OCI-LY1 (cell line): ENCODE data around the gene CRACDL.

Experiments used
- H2AFZ ChIP-seq: fragments of 200-600 bp; sonication (generic), shearing (Covaris generic); 2 replicates; pipeline ENCODE4 v1.6.0; 2014; ENCODE audit warnings: antibody characterized with exemption, mild to moderate bottlenecking, low read length
- H3F3A ChIP-seq: fragments of 200-600 bp; sonication (generic), shearing (Covaris generic); 2 replicates; pipeline ENCODE4 v1.6.0; 2014; ENCODE audit warnings: mild to moderate bottlenecking, antibody characterized with exemption, low read length, moderate library complexity; ENCODE audit not compliant: insufficient read depth
- H3K27ac ChIP-seq: fragments of 200-600 bp; sonication (generic); 2 replicates; pipeline ENCODE4 v1.5.1; 2014; ENCODE audit warnings: low read length, mixed run types, mild to moderate bottlenecking, low read depth; ENCODE audit not compliant: poor library complexity, severe bottlenecking
- H3K27me3 ChIP-seq: fragments of 200-600 bp; sonication (generic); 2 replicates; pipeline ENCODE4 v1.6.0; 2014; ENCODE audit warnings: antibody characterized with exemption, mild to moderate bottlenecking, low read length, moderate library complexity; ENCODE audit not compliant: insufficient read depth
- H3K36me3 ChIP-seq: fragments of 200-600 bp; sonication (generic); 2 replicates; pipeline ENCODE4 v1.6.1; 2014; ENCODE audit warnings: mild to moderate bottlenecking, antibody characterized with exemption, low read length, moderate library complexity, mixed read lengths; ENCODE audit not compliant: insufficient read depth
- H3K4me1 ChIP-seq: fragments of 200-600 bp; sonication (generic); 2 replicates; pipeline ENCODE4 v1.5.1; 2014; ENCODE audit warnings: mild to moderate bottlenecking, low read length, moderate library complexity; ENCODE audit not compliant: insufficient read depth, severe bottlenecking
- H3K4me2 ChIP-seq: fragments of 200-600 bp; sonication (generic), shearing (Covaris generic); 2 replicates; pipeline ENCODE4 v1.6.1; 2014; ENCODE audit warnings: low read length
- H3K4me3 ChIP-seq: fragments of 200-600 bp; sonication (generic); 2 replicates; pipeline ENCODE4 v1.5.1; 2014; ENCODE audit warnings: low read length, low read depth, mild to moderate bottlenecking, mixed read lengths; ENCODE audit not compliant: poor library complexity, severe bottlenecking
- H3K79me2 ChIP-seq: fragments of 200-600 bp; shearing (Covaris generic); 2 replicates; pipeline ENCODE4 v1.6.1; 2016; ENCODE audit warnings: mixed run types, low read length, mixed read lengths; ENCODE audit not compliant: insufficient read depth
- H3K9ac ChIP-seq: fragments of 200-600 bp; sonication (generic), shearing (Covaris generic); 2 replicates; pipeline ENCODE4 v1.6.1; 2014; ENCODE audit warnings: mild to moderate bottlenecking, low read length, mixed read lengths
- H3K9me2 ChIP-seq: fragments of 200-600 bp; sonication (generic), shearing (Covaris generic); 2 replicates; pipeline ENCODE4 v1.6.1; 2014; ENCODE audit warnings: low read depth, mild to moderate bottlenecking, low read length, mixed read lengths
- H3K9me3 ChIP-seq: fragments of 200-600 bp; shearing (Covaris generic); 2 replicates; pipeline ENCODE4 v1.6.1; 2014; ENCODE audit warnings: low read length, mixed read lengths
- H4K20me1 ChIP-seq: fragments of 200-600 bp; sonication (generic), shearing (Covaris generic); 2 replicates; pipeline ENCODE4 v1.6.0; 2016; ENCODE audit warnings: mild to moderate bottlenecking, low read length; ENCODE audit not compliant: insufficient read depth
- EZH2 ChIP-seq: fragments of 200-600 bp; sonication (generic), shearing (Covaris generic); IDR thresholded peaks from 2 replicates; pipeline ENCODE4 v1.8.0; 2017; ENCODE audit warnings: borderline replicate concordance, mixed run types, mild to moderate bottlenecking, antibody characterized with exemption, low read length, moderate library complexity, mixed read lengths
- TF ChIP-seq, protein P1 (sequence below): fragments of 200-600 bp; sonication (generic), shearing (Covaris generic); IDR thresholded peaks from 2 replicates; pipeline ENCODE4 v1.5.1; 2017; ENCODE audit warnings: mild to moderate bottlenecking, antibody characterized with exemption, low read length, moderate library complexity, mixed read lengths

Gene CRACDL

DNA sequence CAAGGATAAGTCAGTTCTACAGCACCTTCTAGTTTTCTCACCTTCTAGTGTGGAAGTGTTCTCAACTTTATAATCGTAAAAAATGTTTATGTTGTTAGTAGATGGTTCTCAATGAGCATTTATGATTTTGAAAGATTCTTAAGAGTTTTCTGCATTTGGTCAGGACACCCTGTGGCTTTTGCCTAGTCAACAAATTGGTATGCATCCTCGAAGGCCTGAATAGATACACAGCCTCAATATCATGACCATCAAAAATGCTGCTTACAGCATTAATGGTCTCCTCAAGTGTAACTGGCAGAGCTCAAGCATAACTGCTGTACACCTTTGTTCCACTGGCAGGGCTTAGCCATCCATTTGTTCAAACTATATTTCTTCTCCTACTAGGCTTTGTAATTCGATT, 96.7 kb downstream of the CRACDL start:
- Histone ChIP-seq H3K27ac (no peak overlapping the region), H3K9me2 (no peaks in the 10 kb centered on the region), H3K4me3 (no peak overlapping the region), H3K79me2 (no peaks in the 10 kb centered on the region), H3K36me3 (no peaks in the 10 kb centered on the region), H3K4me1 (no peaks in the 10 kb centered on the region), H4K20me1 (no peaks in the 10 kb centered on the region), H3K27me3 (no peaks in the 10 kb centered on the region), H3K9ac (no peak overlapping the region), H3K9me3 (no peaks in the 10 kb centered on the region), H2AFZ (no peak overlapping the region), H3F3A (no peaks in the 10 kb centered on the region), H3K4me2 (no peak overlapping the region)
- TF ChIP-seq EZH2, result no peak
- TF ChIP-seq, protein P1, sequence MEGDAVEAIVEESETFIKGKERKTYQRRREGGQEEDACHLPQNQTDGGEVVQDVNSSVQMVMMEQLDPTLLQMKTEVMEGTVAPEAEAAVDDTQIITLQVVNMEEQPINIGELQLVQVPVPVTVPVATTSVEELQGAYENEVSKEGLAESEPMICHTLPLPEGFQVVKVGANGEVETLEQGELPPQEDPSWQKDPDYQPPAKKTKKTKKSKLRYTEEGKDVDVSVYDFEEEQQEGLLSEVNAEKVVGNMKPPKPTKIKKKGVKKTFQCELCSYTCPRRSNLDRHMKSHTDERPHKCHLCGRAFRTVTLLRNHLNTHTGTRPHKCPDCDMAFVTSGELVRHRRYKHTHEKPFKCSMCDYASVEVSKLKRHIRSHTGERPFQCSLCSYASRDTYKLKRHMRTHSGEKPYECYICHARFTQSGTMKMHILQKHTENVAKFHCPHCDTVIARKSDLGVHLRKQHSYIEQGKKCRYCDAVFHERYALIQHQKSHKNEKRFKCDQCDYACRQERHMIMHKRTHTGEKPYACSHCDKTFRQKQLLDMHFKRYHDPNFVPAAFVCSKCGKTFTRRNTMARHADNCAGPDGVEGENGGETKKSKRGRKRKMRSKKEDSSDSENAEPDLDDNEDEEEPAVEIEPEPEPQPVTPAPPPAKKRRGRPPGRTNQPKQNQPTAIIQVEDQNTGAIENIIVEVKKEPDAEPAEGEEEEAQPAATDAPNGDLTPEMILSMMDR, result no peak

GRCh38 chr2:98835831-98836385, 100.1 kb downstream of the CRACDL start:
- Histone ChIP-seq H3K9me2 (no peaks in the 10 kb centered on the region), H4K20me1 (no peaks in the 10 kb centered on the region), H3K4me1 (no peaks in the 10 kb centered on the region), H3K9me3 (no peaks in the 10 kb centered on the region), H3F3A (no peaks in the 10 kb centered on the region), H3K36me3 (no peaks in the 10 kb centered on the region), H2AFZ (no peak overlapping the region), H3K9ac (no peak overlapping the region), H3K79me2 (no peaks in the 10 kb centered on the region), H3K27me3 (no peaks in the 10 kb centered on the region), H3K4me2 (no peak overlapping the region), H3K4me3 (no peak overlapping the region), H3K27ac (no peak overlapping the region)
- TF ChIP-seq, protein P1, result no peak
- TF ChIP-seq EZH2, result no peak

DNA sequence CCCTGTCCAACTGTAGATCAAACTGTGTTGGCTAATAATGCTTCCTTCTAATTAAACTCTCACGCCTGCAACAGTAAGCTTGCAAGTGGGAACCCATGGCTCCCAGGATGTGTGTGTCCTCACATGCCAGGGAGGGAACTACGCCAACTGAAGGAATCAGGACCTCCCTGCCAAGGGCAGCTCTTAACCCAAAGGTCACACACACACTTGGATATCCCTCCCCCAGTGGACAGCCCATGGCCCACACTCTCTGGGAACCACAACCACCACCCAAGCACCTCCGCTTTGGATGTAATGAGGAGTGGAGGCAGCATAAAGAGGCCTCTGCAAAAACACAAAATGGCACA, 102.1 kb downstream of the CRACDL start:
- Histone ChIP-seq H3K27ac (no peak overlapping the region), H3K9ac (no peak overlapping the region), H3K4me3 (no peak overlapping the region), H3K36me3 (no peaks in the 10 kb centered on the region), H3K4me2 (no peak overlapping the region), H3K27me3 (no peaks in the 10 kb centered on the region; the same call in 1 of the 2 replicates), H3F3A (no peaks in the 10 kb centered on the region), H3K4me1 (no peaks in the 10 kb centered on the region), H3K9me3 (no peaks in the 10 kb centered on the region), H4K20me1 (no peaks in the 10 kb centered on the region), H3K9me2 (no peaks in the 10 kb centered on the region), H3K79me2 (no peaks in the 10 kb centered on the region), H2AFZ (no peak overlapping the region)
- no peak for TF ChIP-seq EZH2
- TF ChIP-seq, protein P1, result no peak
